ENCODE results near the gene AMIGO1.

DNA sequence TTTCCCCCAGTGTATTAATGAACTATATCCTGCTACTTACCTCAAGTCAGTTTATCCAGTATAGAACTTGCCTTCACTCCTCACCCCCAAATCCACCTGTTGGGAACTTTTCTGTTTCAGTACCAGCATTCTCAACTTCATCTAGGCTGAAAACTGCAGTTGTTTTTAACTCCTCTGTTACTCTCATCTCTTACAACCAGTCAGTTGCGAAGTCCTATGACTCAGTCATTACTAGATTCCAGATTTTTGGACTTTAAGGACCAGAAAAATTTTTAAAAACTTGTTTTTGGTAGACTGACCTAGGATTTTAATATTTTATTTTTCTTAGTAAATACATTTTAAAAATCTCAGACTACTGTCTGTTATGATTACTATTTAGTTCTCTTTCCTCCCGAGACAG, 47.0 kb upstream of the AMIGO1 start:
- TF ChIP-seq, protein P1, sequence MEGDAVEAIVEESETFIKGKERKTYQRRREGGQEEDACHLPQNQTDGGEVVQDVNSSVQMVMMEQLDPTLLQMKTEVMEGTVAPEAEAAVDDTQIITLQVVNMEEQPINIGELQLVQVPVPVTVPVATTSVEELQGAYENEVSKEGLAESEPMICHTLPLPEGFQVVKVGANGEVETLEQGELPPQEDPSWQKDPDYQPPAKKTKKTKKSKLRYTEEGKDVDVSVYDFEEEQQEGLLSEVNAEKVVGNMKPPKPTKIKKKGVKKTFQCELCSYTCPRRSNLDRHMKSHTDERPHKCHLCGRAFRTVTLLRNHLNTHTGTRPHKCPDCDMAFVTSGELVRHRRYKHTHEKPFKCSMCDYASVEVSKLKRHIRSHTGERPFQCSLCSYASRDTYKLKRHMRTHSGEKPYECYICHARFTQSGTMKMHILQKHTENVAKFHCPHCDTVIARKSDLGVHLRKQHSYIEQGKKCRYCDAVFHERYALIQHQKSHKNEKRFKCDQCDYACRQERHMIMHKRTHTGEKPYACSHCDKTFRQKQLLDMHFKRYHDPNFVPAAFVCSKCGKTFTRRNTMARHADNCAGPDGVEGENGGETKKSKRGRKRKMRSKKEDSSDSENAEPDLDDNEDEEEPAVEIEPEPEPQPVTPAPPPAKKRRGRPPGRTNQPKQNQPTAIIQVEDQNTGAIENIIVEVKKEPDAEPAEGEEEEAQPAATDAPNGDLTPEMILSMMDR (conservative IDR thresholded peaks at IDR 0.05; ENCODE audit: low read depth, low read length) = no peak
- TF ChIP-seq EZH2 (IDR thresholded peaks at IDR 0.05; ENCODE audit: low read length, unreplicated experiment) (no peak), EZH2phosphoT487 (IDR thresholded peaks at IDR 0.05; ENCODE audit: borderline replicate concordance, low read length) (no peak)
